Measurements from ENCODE around the gene PRKAG2. TPM values are rescaled to one million over a fixed set of nuclear protein-coding genes. Genes with fewer than 3 reads are reported as not detected.

PRKAG2 gene
- total RNA-seq, 3 donors from 2014 or later = 32.3 to 56.6 (median 34.4) TPM

DNA sequence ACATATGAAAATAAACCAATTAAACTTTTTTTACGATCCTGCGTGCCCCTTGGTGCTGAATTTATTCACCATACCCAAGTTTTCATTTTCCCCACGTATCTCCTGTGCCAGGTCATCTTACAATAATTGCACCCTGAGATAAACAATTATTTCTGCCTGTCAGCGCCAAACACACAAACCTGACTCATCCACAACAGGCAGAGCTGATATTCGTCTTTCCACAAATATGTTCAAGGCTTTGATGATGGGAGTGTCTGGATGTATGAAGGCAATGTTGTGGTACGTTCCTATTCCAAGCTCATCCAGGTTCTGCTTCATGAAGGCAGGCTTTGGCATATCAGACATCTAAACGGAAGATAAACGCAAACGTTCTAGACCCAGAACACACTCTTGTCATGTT is 311.4 kb downstream of the PRKAG2 start:
- TF ChIP-seq POLR2AphosphoS5 (IDR thresholded peaks at IDR 0.05) (no peak), POLR2A (IDR thresholded peaks at IDR 0.05) (no peak)
- TF ChIP-seq, protein P1, sequence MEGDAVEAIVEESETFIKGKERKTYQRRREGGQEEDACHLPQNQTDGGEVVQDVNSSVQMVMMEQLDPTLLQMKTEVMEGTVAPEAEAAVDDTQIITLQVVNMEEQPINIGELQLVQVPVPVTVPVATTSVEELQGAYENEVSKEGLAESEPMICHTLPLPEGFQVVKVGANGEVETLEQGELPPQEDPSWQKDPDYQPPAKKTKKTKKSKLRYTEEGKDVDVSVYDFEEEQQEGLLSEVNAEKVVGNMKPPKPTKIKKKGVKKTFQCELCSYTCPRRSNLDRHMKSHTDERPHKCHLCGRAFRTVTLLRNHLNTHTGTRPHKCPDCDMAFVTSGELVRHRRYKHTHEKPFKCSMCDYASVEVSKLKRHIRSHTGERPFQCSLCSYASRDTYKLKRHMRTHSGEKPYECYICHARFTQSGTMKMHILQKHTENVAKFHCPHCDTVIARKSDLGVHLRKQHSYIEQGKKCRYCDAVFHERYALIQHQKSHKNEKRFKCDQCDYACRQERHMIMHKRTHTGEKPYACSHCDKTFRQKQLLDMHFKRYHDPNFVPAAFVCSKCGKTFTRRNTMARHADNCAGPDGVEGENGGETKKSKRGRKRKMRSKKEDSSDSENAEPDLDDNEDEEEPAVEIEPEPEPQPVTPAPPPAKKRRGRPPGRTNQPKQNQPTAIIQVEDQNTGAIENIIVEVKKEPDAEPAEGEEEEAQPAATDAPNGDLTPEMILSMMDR (IDR thresholded peaks at IDR 0.05) = no peak
- H3K4me3 ChIP-seq = no peak overlapping the region
- H3K27me3 ChIP-seq = no peaks in the 10 kb centered on the region
- H3K4me1 ChIP-seq = peaks cover 0 to 7% of the 10 kb centered on the region in 2 donors
- H3K27ac ChIP-seq = peak overlapping the region in 1 of 2 donors; percentile 70
- H3K36me3 ChIP-seq = no peaks in the 10 kb centered on the region
- intact Hi-C loops (cut with DNase I; ENCODE audit: low total_unique reads) = no loop called here
- H3K9me3 ChIP-seq = no peaks in the 10 kb centered on the region
- DNase-seq (ENCODE audit: low spot score in 2 of 2) = no peak

DNA sequence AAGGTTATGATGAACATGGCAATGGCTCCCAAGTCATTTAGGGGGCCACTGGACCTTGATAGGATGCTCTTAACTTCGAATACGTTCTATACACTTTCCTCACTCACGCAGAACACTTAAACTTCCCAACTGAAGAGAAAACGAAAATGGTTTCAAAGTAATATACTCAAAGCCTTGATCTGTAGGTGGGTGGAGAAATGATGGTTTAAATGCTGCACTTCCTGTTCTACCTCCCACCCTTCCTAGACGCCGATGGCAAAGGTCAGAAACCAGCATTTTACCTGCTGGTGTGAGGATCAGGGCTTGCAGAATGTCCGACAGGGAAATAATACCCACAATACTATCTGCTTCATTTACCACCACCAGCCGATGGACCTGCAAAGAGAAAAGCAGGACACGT is 316.7 kb downstream of the PRKAG2 start:
- Histone ChIP-seq H3K4me3 (no peak overlapping the region), H3K9me3 (no peaks in the 10 kb centered on the region), H3K27me3 (no peaks in the 10 kb centered on the region), H3K4me1 (no peaks in the 10 kb centered on the region), H3K27ac (no peak overlapping the region), H3K36me3 (peaks cover 5% of the 10 kb centered on the region)
- no peak for DNase-seq (ENCODE audit: low spot score in 2 of 2)
- intact Hi-C loops (cut with DNase I; ENCODE audit: low total_unique reads) = no loop called here
- TF ChIP-seq POLR2AphosphoS5 (IDR thresholded peaks at IDR 0.05) (no peak), POLR2A (IDR thresholded peaks at IDR 0.05) (no peak)
- TF ChIP-seq, protein P1 (IDR thresholded peaks at IDR 0.05) = no peak

DNA sequence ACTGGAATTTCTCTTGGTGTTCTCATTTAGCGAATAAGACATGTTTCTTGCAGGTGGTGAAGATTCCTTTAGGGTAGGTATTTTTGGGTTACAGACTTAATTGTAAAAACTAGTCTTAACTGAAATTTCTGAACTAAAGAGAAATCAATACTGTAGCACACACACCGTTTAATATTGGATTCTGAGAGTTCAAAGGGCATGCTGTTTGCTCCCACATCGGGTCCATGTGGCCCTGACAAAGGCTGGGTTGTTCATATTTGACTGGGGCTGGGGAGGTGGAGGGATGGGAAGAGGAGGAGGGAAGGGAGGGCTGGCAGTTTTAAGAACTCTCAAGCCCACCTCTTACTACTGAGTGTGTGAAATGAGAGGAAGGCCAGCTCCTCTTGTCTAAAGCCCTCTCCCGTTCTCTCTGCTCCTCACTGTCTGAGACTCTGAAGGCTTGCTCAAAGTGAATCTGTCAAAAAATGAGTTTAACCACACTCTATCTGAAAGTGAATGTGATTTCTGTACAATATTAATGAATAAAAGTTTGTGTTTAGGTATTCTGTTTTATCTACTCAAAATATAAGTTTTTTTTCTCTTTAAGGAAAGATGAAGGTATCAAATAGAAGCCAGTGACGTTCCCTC is 317.2 kb downstream of the PRKAG2 start:
- TF ChIP-seq POLR2A (IDR thresholded peaks at IDR 0.05) (no peak), POLR2AphosphoS5 (IDR thresholded peaks at IDR 0.05) (no peak)
- TF ChIP-seq, protein P1 (IDR thresholded peaks at IDR 0.05) = no peak
- peaks cover 5% of the 10 kb centered on the region for H3K36me3 ChIP-seq
- no peaks in the 10 kb centered on the region for H3K27me3 ChIP-seq
- H3K9me3 ChIP-seq = no peaks in the 10 kb centered on the region
- DNase-seq (ENCODE audit: low spot score in 2 of 2) = no peak
- intact Hi-C loops (cut with DNase I; ENCODE audit: low total_unique reads) = no loop called here
- no peaks in the 10 kb centered on the region for H3K4me1 ChIP-seq
- no peak overlapping the region for H3K4me3 ChIP-seq
- H3K27ac ChIP-seq = no peak overlapping the region

DNA sequence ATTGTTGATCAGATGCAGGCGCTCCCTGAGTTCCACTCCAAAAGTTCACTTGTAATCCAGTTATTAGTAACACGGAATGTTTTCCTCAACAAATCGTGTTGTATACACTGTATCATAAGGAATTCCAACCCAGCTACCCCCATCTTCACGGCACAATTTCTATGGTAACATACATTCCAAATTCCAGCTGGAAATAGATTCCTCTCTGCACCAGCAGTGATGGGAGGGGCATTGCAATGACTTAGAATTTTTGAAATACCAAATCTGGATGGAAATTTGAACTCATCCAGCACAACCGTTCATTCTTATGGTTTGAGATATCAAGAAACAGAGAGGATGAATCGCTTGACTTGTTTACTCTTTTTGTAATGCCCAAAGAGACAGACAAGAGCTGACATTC is 318.3 kb downstream of the PRKAG2 start:
- H3K4me1 ChIP-seq = no peaks in the 10 kb centered on the region
- intact Hi-C loops (cut with DNase I; ENCODE audit: low total_unique reads) = no loop called here
- H3K27ac ChIP-seq = no peak overlapping the region
- H3K27me3 ChIP-seq = no peaks in the 10 kb centered on the region
- H3K9me3 ChIP-seq = no peaks in the 10 kb centered on the region
- no peak overlapping the region for H3K4me3 ChIP-seq
- TF ChIP-seq, protein P1 (IDR thresholded peaks at IDR 0.05) = no peak
- TF ChIP-seq POLR2A (IDR thresholded peaks at IDR 0.05) = no peak
- no peak for TF ChIP-seq POLR2AphosphoS5 (IDR thresholded peaks at IDR 0.05)
- DNase-seq (ENCODE audit: low spot score in 2 of 2) = no peak
- H3K36me3 ChIP-seq = peaks cover 5% of the 10 kb centered on the region

DNA sequence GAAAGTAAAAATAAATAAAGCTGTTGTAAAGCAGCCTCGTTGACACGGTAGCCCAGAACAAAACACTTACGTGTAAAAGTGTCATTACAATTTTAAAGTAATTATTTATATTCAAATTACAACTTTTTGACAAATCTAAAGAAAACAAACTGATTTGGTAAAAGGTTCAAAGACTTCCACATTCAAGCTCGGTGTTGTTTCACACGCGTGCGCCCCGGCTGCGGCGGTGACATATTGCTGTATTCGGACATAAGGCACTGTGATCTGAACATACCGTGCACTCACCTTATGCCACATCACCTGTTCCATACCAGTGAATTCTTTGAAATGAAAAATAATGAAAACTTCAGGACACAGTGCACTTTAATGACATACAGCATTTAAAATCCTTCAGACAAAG is 320.3 kb downstream of the PRKAG2 start:
- no peak for DNase-seq (ENCODE audit: low spot score in 2 of 2)
- intact Hi-C loops (cut with DNase I; ENCODE audit: low total_unique reads) = no loop called here

More for the DNA sequence above, 320.3 kb downstream of the PRKAG2 start:
- Histone ChIP-seq H3K4me3 (no peak overlapping the region), H3K27ac (no peak overlapping the region), H3K4me1 (peaks cover 0 to 7% of the 10 kb centered on the region in 2 donors), H3K36me3 (peaks cover 5% of the 10 kb centered on the region), H3K27me3 (no peaks in the 10 kb centered on the region), H3K9me3 (no peaks in the 10 kb centered on the region)
- TF ChIP-seq, protein P1 (IDR thresholded peaks at IDR 0.05) = no peak
- TF ChIP-seq POLR2AphosphoS5 (IDR thresholded peaks at IDR 0.05) (no peak), POLR2A (IDR thresholded peaks at IDR 0.05) (no peak)

Data from breast epithelium (tissue), 4 donors.